Cardiac septum (tissue), 1 donor: ENCODE data around the gene CRIP2. TPM values are rescaled to one million over a fixed set of nuclear protein-coding genes. Genes with fewer than 3 reads are reported as not detected.

Source experiments
- DNase-seq: peaks from one replicate; pipeline ENCODE4 v3.0.0-alpha.2; 2020; ENCODE audit warnings: low spot score
- intact Hi-C: fragments of 100-400 bp; cut with DNase I; formaldehyde crosslinking; loops from one replicate; pipeline ENCODE4 v1.14.0; 2022
- total RNA-seq: library from RNA; stranded (reverse); fragmentation: NEBNext Ultra II Directional; extraction: Animal tissue kit (Norgen Biotek cat#: 25700); gene quantifications from one replicate; pipeline ENCODE4 v1.2.1, GENCODE V29; 2021
- donor health status: DM: no; HTN: no; CAD: no.

The CRIP2 gene
- total RNA-seq, 1 donor from 2014 or later, result 918 TPM

- intact Hi-C loops, result no loop called here
- DNase-seq, result no peak
Observed at GRCh38 chr14:105458010-105458409, 16.6 kb upstream of the CRIP2 start.

GRCh38 chr14:105458571-105458970 is 16.1 kb upstream of the CRIP2 start:
- DNase-seq, result no peak
- intact Hi-C loops, result no loop called here

- no peak for DNase-seq
- intact Hi-C loops, result no loop called here
Observed at GRCh38 chr14:105460116-105460515, 14.5 kb upstream of the CRIP2 start.

- DNase-seq, result no peak
- intact Hi-C loops, result no loop called here
Observed at GRCh38 chr14:105460616-105461015, 14.0 kb upstream of the CRIP2 start.

- DNase-seq, result no peak
- intact Hi-C loops, result no loop called here
Observed at GRCh38 chr14:105461903-105462302, 12.7 kb upstream of the CRIP2 start.

- intact Hi-C loops, result no loop called here
- no peak for DNase-seq
Observed at GRCh38 chr14:105464501-105464900, 10.1 kb upstream of the CRIP2 start.

GRCh38 chr14:105465209-105466031 is 9.2 kb upstream of the CRIP2 start:
- intact Hi-C loops, result no loop called here
- DNase-seq, result no peak

GRCh38 chr14:105466531-105467248 is 7.9 kb upstream of the CRIP2 start:
- intact Hi-C loops, result no loop called here
- DNase-seq, result peak; percentile 92

- intact Hi-C loops, result no loop called here
- DNase-seq, result no peak
Observed at GRCh38 chr14:105467249-105467941, 7.2 kb upstream of the CRIP2 start.

GRCh38 chr14:105467942-105468471 is 6.6 kb upstream of the CRIP2 start:
- no peak for DNase-seq
- intact Hi-C loops, result no loop called here

GRCh38 chr14:105468621-105469241 is 5.9 kb upstream of the CRIP2 start:
- DNase-seq, result no peak
- intact Hi-C loops, result no loop called here

GRCh38 chr14:105469456-105470349 is 4.9 kb upstream of the CRIP2 start:
- DNase-seq, result no peak
- intact Hi-C loops, result loop anchor here (5.0 kb wide), 1 partner anchor 377 kb away; no protein-coding TSS in a partner anchor

GRCh38 chr14:105470350-105471296 is 4.0 kb upstream of the CRIP2 start:
- intact Hi-C loops, result loop anchor here (5.0 kb wide), 1 partner anchor 378 kb away; no protein-coding TSS in a partner anchor
- no peak for DNase-seq

GRCh38 chr14:105471297-105471821 is 3.3 kb upstream of the CRIP2 start:
- intact Hi-C loops, result loop anchor here (5.0 kb wide), 1 partner anchor 379 kb away; no protein-coding TSS in a partner anchor
- DNase-seq, result peak; percentile 90

GRCh38 chr14:105471823-105472485 is 2.7 kb upstream of the CRIP2 start:
- intact Hi-C loops, result loop anchor here (5.0 kb wide), 1 partner anchor 380 kb away; no protein-coding TSS in a partner anchor
- DNase-seq, result no peak

- intact Hi-C loops, result loop anchor here (5.0 kb wide), 1 partner anchor 380 kb away; no protein-coding TSS in a partner anchor
- DNase-seq, result peak; percentile 89
Observed at GRCh38 chr14:105472486-105472991, 2.1 kb upstream of the CRIP2 start.
